Measurements from ENCODE around the gene PPARG.
"Not testable (repeated sequence)": the region's sequence is repeated elsewhere in the genome, so short reads cannot be mapped to it uniquely, and the experiment has no call there.

PPARG gene

GRCh38 chr3:12440927-12441714, 152.3 kb downstream of the PPARG start:
- no peak for DNase-seq (ENCODE audit: low read depth in 2 of 2)

- no peak for DNase-seq (ENCODE audit: low read depth in 2 of 2)
These were observed 154.0 kb downstream of the PPARG start for GRCh38 chr3:12442654-12443501.

- no peak for DNase-seq (ENCODE audit: low read depth in 2 of 2)
These were observed 155.1 kb downstream of the PPARG start for GRCh38 chr3:12443781-12444522.

GRCh38 chr3:12444582-12445471, 156.0 kb downstream of the PPARG start:
- DNase-seq (ENCODE audit: low read depth in 2 of 2): no peak

- no peak for DNase-seq (ENCODE audit: low read depth in 2 of 2)
These were observed 156.8 kb downstream of the PPARG start for GRCh38 chr3:12445523-12446240.

GRCh38 chr3:12446298-12446697, 157.4 kb downstream of the PPARG start:
- DNase-seq (ENCODE audit: low read depth in 2 of 2): no peak

GRCh38 chr3:12447075-12447474, 158.2 kb downstream of the PPARG start:
- DNase-seq (ENCODE audit: low read depth in 2 of 2): no peak

- not testable (repeated sequence) for DNase-seq (ENCODE audit: low read depth in 2 of 2)
These were observed 159.7 kb downstream of the PPARG start for GRCh38 chr3:12448404-12449202.

GRCh38 chr3:12449889-12450682, 161.2 kb downstream of the PPARG start:
- no peak for DNase-seq (ENCODE audit: low read depth in 2 of 2)

- DNase-seq (ENCODE audit: low read depth in 2 of 2): no peak
These were observed 162.6 kb downstream of the PPARG start for GRCh38 chr3:12451481-12451880.

- no peak for DNase-seq (ENCODE audit: low read depth in 2 of 2)
These were observed 163.1 kb downstream of the PPARG start for GRCh38 chr3:12451960-12452359.

GRCh38 chr3:12452361-12453330, 163.8 kb downstream of the PPARG start:
- DNase-seq (ENCODE audit: low read depth in 2 of 2): no peak

- no peak for DNase-seq (ENCODE audit: low read depth in 2 of 2)
These were observed 165.4 kb downstream of the PPARG start for GRCh38 chr3:12454076-12454815.

GRCh38 chr3:12454816-12455121, 165.9 kb downstream of the PPARG start:
- DNase-seq (ENCODE audit: low read depth in 2 of 2): no peak

GRCh38 chr3:12455740-12456139, 166.9 kb downstream of the PPARG start:
- DNase-seq (ENCODE audit: low read depth in 2 of 2): no peak

GRCh38 chr3:12456441-12456840, 167.6 kb downstream of the PPARG start:
- DNase-seq (ENCODE audit: low read depth in 2 of 2): no peak

GRCh38 chr3:12457380-12457779, 168.5 kb downstream of the PPARG start:
- DNase-seq (ENCODE audit: low read depth in 2 of 2): not testable (repeated sequence)

Data from stimulated activated CD4-positive, alpha-beta T cell treated with anti-CD3 and anti-CD28 coated beads, Interleukin-1b, Interleukin-23, amount 100 ng/mL, for 4 hours (primary cell).